HCT116 (cell line): ENCODE measurements around the gene SERPINI1. TPM values are rescaled to one million over a fixed set of nuclear protein-coding genes. Genes with fewer than 3 reads are reported as not detected.

Experiments used
- ATAC-seq: fragments of 200-7000 bp; cut with Tn5 transposase; 2 replicates; pipeline ENCODE4 v1.9.1; 2020; ENCODE audit warnings: mild to moderate bottlenecking, moderate library complexity
- BruUV-seq: library from RNA; stranded (reverse); fragments of 400-500 nt; replicated peaks from 2 replicates; lab custom pipeline; 2021; lab: Mats Ljungman, UMichigan
- CTCF ChIA-PET: fragments of 300-600 bp; sonication (Branson Sonifier 250); formaldehyde crosslinking; loops from one replicate; lab custom pipeline; 2021; ENCODE audit warnings: antibody characterized with exemption; lab: Charles Lee
- POLR2A ChIA-PET: fragments of 300-600, 350-600 bp; sonication (Branson Sonifier 250); formaldehyde crosslinking; loops from one replicate; lab custom pipeline; 2021; ENCODE audit warnings: antibody characterized with exemption; lab: Charles Lee
- RAD21 ChIA-PET, 2 experiments: fragments of 300-600 bp; sonication (Branson Sonifier 250); formaldehyde crosslinking; loops; one replicate each; lab custom pipeline; 2023; ENCODE audit warnings: low total read pairs in 2 of 2; ENCODE audit not compliant: uncharacterized antibody in 2 of 2, unreplicated experiment in 2 of 2, low non-redundant PET in 1 of 2; lab: Charles Lee
- DNase-seq: peaks from one replicate; pipeline ENCODE4 v3.0.0-alpha.2; 2010; ENCODE audit warnings: low read depth, low spot score
- H2AFZ ChIP-seq: fragments of 200-600 bp; shearing (Covaris generic), sonication (generic); 2 replicates; pipeline ENCODE4 v1.6.1; 2017; ENCODE audit warnings: low read depth, mixed run types, mixed read lengths, antibody characterized with exemption, low read length; ENCODE audit not compliant: poor library complexity, severe bottlenecking
- H3K27ac ChIP-seq: 2 replicates; pipeline ENCODE4 v1.5.1; 2012; ENCODE audit warnings: low read depth, low read length
- H3K27me3 ChIP-seq: fragments of 200-600 bp; sonication (generic); 2 replicates; pipeline ENCODE4 v1.6.1; 2016; ENCODE audit warnings: mixed run types, low read length, mixed read lengths; ENCODE audit not compliant: insufficient read depth
- H3K36me3 ChIP-seq, 2 experiments: fragments of 200-500 bp in 1 of 2; fragments of 200-600 bp in 1 of 2; sonication (Bioruptor generic) in 1 of 2; sonication (generic) in 1 of 2; 2 replicates each; pipeline versions ENCODE4 v1.5.1 to v1.6.1; 2014 to 2016; ENCODE audit warnings: low read length in 2 of 2, inconsistent platforms in 1 of 2, mixed read lengths in 1 of 2, mixed run types in 1 of 2; ENCODE audit not compliant: insufficient read depth in 2 of 2, control insufficient read depth in 1 of 2
- H3K4me1 ChIP-seq, 2 experiments: fragments of 200-600 bp in 1 of 2; sonication (generic) in 1 of 2; 2 replicates each; pipeline versions ENCODE4 v1.5.1 to v1.6.1; 2012 to 2017; ENCODE audit warnings: low read length in 2 of 2, inconsistent platforms in 1 of 2, mild to moderate bottlenecking in 1 of 2, mixed read lengths in 1 of 2, mixed run types in 1 of 2, moderate library complexity in 1 of 2; ENCODE audit not compliant: insufficient read depth in 2 of 2, control insufficient read depth in 1 of 2
- H3K4me2 ChIP-seq: fragments of 200-600 bp; sonication (generic); 2 replicates; pipeline ENCODE4 v1.6.1; 2017; ENCODE audit warnings: mixed run types, low read length, mixed read lengths
- H3K4me3 ChIP-seq, 2 experiments: fragments of 200-600 bp in 1 of 2; sonication (generic) in 1 of 2; replicated peaks in 1 of 2; 2 replicates each; pipeline ENCODE4 v1.5.1; 2011 to 2016; ENCODE audit warnings: low read length in 2 of 2, control low read depth in 1 of 2, low read depth in 1 of 2, mild to moderate bottlenecking in 1 of 2, mixed read lengths in 1 of 2, mixed run types in 1 of 2
- H3K79me2 ChIP-seq: fragments of 200-600 bp; sonication (generic); 2 replicates; pipeline ENCODE4 v1.6.1; 2017; ENCODE audit warnings: mild to moderate bottlenecking, mixed run types, low read length, moderate library complexity, mixed read lengths; ENCODE audit not compliant: insufficient read depth
- H3K9ac ChIP-seq: fragments of 200-600 bp; sonication (generic); 2 replicates; pipeline ENCODE4 v1.6.1; 2016; ENCODE audit warnings: low read length, mixed read lengths
- H3K9me2 ChIP-seq: fragments of 200-600 bp; sonication (generic), shearing (Covaris generic); 2 replicates; pipeline ENCODE4 v1.6.1; 2017; ENCODE audit warnings: mixed run types, mild to moderate bottlenecking, moderate library complexity; ENCODE audit not compliant: insufficient read depth
- H3K9me3 ChIP-seq, 2 experiments: fragments of 200-500 bp in 1 of 2; fragments of 200-600 bp in 1 of 2; sonication (Bioruptor generic) in 1 of 2; sonication (generic) in 1 of 2; 2 replicates each; pipeline ENCODE4 v1.6.1; 2014 to 2017; ENCODE audit warnings: low read length in 2 of 2, mixed read lengths in 2 of 2, inconsistent platforms in 1 of 2, low read depth in 1 of 2, mild to moderate bottlenecking in 1 of 2, mixed run types in 1 of 2, moderate library complexity in 1 of 2; ENCODE audit not compliant: control insufficient read depth in 1 of 2, insufficient read depth in 1 of 2
- H4K20me1 ChIP-seq: fragments of 200-600 bp; sonication (generic), shearing (Covaris generic); 2 replicates; pipeline ENCODE4 v1.6.1; 2017; ENCODE audit warnings: mixed run types, mild to moderate bottlenecking, moderate library complexity; ENCODE audit not compliant: insufficient read depth
- ATF3 ChIP-seq: IDR thresholded peaks from 2 replicates; pipeline ENCODE4 v1.6.1; 2012
- CBX3 ChIP-seq: IDR thresholded peaks from 2 replicates; pipeline ENCODE4 v1.6.1; 2012; ENCODE audit warnings: low read depth
- ELF1 ChIP-seq: IDR thresholded peaks from 2 replicates; pipeline ENCODE4 v1.6.1; 2012; ENCODE audit warnings: low read depth, borderline replicate concordance
- EZH2phosphoT487 ChIP-seq: fragments of 200-600 bp; IDR thresholded peaks from 2 replicates; pipeline ENCODE4 v1.6.1; 2018; ENCODE audit warnings: antibody characterized with exemption, borderline replicate concordance
- POLR2A ChIP-seq: IDR thresholded peaks from 2 replicates; pipeline ENCODE4 v1.7.0; 2011; ENCODE audit warnings: borderline replicate concordance; ENCODE audit not compliant: insufficient read depth, insufficient read length; ENCODE audit errors: extremely low read depth
- SP1 ChIP-seq: IDR thresholded peaks from 2 replicates; pipeline ENCODE4 v1.6.1; 2012; ENCODE audit warnings: low read depth
- ZFX ChIP-seq: fragments of 450-650 bp; IDR thresholded peaks from 2 replicates; pipeline ENCODE4 v1.6.1; 2017
- intact Hi-C: fragments of 100-400 bp; cut with micrococcal nuclease; formaldehyde crosslinking; loops from 2 replicates; pipeline ENCODE4 v1.10.0; 2022
- total RNA-seq: library from RNA; stranded (reverse); gene quantifications from one replicate; pipeline ENCODE4 v1.2.1, GENCODE V29; 2021; ENCODE audit not compliant: unreplicated experiment
- TF ChIP-seq, protein P1 (sequence below): IDR thresholded peaks from 2 replicates; pipeline ENCODE4 v1.6.1; 2011; ENCODE audit warnings: mild to moderate bottlenecking, low read length, moderate library complexity; ENCODE audit not compliant: insufficient replicate concordance; ENCODE audit errors: extremely low read depth

The SERPINI1 gene
- total RNA-seq, 1 experiment from 2014 or later: 6.5 TPM

DNA sequence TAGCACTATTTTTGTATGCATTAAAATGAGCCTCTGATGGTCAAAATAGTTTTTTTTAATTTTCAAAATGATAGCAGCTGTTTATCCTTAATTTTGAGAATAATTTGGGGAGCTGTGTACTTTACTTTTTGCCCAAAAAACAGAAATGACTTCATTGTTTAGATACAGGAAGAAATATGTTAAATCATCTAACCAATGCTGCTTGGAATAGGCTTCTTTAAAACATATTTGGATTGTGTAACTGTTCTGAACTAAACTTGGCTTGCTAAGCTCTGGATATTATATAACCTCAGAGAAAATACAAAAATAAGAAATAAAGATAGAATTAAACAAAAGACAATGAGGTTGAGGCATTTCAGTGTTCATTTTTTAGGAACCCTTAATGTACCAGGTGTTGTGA, 119.3 kb downstream of the SERPINI1 start (continued):
- TF ChIP-seq, protein P1, sequence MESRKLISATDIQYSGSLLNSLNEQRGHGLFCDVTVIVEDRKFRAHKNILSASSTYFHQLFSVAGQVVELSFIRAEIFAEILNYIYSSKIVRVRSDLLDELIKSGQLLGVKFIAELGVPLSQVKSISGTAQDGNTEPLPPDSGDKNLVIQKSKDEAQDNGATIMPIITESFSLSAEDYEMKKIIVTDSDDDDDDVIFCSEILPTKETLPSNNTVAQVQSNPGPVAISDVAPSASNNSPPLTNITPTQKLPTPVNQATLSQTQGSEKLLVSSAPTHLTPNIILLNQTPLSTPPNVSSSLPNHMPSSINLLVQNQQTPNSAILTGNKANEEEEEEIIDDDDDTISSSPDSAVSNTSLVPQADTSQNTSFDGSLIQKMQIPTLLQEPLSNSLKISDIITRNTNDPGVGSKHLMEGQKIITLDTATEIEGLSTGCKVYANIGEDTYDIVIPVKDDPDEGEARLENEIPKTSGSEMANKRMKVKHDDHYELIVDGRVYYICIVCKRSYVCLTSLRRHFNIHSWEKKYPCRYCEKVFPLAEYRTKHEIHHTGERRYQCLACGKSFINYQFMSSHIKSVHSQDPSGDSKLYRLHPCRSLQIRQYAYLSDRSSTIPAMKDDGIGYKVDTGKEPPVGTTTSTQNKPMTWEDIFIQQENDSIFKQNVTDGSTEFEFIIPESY: no peak
- TF ChIP-seq, all 23 proteins: peak for 0

DNA sequence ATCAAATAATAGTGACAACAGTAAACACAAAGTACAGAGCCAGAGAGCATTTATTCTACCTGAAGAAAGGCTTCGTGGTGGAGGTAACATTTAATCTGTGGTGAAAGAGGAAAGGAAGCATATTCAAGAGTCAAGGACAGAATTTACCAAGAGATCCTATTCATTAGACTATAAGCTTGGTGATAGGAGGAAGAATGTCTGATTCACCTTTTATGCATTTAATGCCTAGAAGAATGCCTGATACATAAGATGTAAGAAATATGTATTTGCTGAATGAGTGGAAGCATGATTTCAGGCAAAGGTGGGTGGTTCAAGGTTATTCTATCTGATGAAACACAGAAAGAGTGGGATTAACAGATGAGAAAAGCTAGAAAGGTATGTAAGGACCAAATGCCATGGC, 119.8 kb downstream of the SERPINI1 start:
- H3K79me2 ChIP-seq: no peaks in the 10 kb centered on the region
- no peak for TF ChIP-seq POLR2A
- no peak for TF ChIP-seq ZFX
- TF ChIP-seq EZH2phosphoT487: no peak
- TF ChIP-seq ELF1: no peak
- TF ChIP-seq CBX3: no peak
- TF ChIP-seq SP1: no peak
- no peak for TF ChIP-seq ATF3
- TF ChIP-seq, protein P1: no peak
- H3K4me3 ChIP-seq: no peak overlapping the region
- no peak overlapping the region for H2AFZ ChIP-seq
- H3K36me3 ChIP-seq: no peaks in the 10 kb centered on the region
- BruUV-seq: no TSS peak
- H4K20me1 ChIP-seq: no peaks in the 10 kb centered on the region
- no peak for ATAC-seq
- no peaks in the 10 kb centered on the region for H3K9me3 ChIP-seq
- H3K9ac ChIP-seq: no peak overlapping the region
- DNase-seq: no peak
- RAD21 ChIA-PET: no interaction called here
- CTCF ChIA-PET: no interaction called here
- no peaks in the 10 kb centered on the region for H3K9me2 ChIP-seq
- intact Hi-C loops: no loop called here
- no peaks in the 10 kb centered on the region for H3K4me1 ChIP-seq
- H3K27ac ChIP-seq: no peak overlapping the region
- H3K27me3 ChIP-seq: no peaks in the 10 kb centered on the region
- H3K4me2 ChIP-seq: no peak overlapping the region
- POLR2A ChIA-PET: no interaction called here
